Panc1 (cell line): ENCODE results near the gene ZBTB11. TPM values are rescaled to one million over a fixed set of nuclear protein-coding genes. Genes with fewer than 3 reads are reported as not detected.
"Not testable (repeated sequence)": the region's sequence is repeated elsewhere in the genome, so short reads cannot be mapped to it uniquely, and the experiment has no call there.

ENCODE experiments used
- ATAC-seq: fragments of 200-7000 bp; cut with Tn5 transposase; 2 replicates; pipeline ENCODE4 v1.9.1; 2020; ENCODE audit warnings: mild to moderate bottlenecking, moderate library complexity
- BruUV-seq: library from RNA; stranded (reverse); fragments of 400-500 nt; replicated peaks from 2 replicates; lab custom pipeline; 2021; lab: Mats Ljungman, UMichigan
- CTCF ChIA-PET: fragments of 300-600 bp; sonication (Branson Sonifier 250); formaldehyde crosslinking; loops from one replicate; lab custom pipeline; 2022; ENCODE audit warnings: antibody characterized with exemption; lab: Charles Lee
- POLR2A ChIA-PET: fragments of 300-600 bp; sonication (Branson Sonifier 250); formaldehyde crosslinking; loops from one replicate; lab custom pipeline; 2022; ENCODE audit warnings: antibody characterized with exemption; lab: Charles Lee
- DNase-seq: peaks from one replicate; pipeline ENCODE4 v3.0.0-alpha.2; 2010; ENCODE audit warnings: low read depth, low spot score
- H3K27ac ChIP-seq: 2 replicates; pipeline ENCODE4 v1.5.1; 2011; ENCODE audit warnings: mild to moderate bottlenecking, low read length, inconsistent platforms
- H3K27me3 ChIP-seq: fragments of 200-500 bp; sonication (Bioruptor generic); 2 replicates; pipeline ENCODE4 v1.6.0; 2014; ENCODE audit warnings: low read length, inconsistent platforms; ENCODE audit not compliant: control insufficient read depth, insufficient read depth
- H3K36me3 ChIP-seq: fragments of 200-500 bp; sonication (Bioruptor generic); 2 replicates; pipeline ENCODE4 v1.5.1; 2014; ENCODE audit warnings: inconsistent platforms, mild to moderate bottlenecking, low read length, moderate library complexity; ENCODE audit not compliant: control insufficient read depth, insufficient read depth
- H3K4me1 ChIP-seq: 2 replicates; pipeline ENCODE4 v1.5.1; 2011; ENCODE audit warnings: inconsistent platforms, mild to moderate bottlenecking, low read length, moderate library complexity; ENCODE audit not compliant: control insufficient read depth, insufficient read depth
- H3K4me3 ChIP-seq, 2 experiments: 2 replicates each; pipeline ENCODE4 v1.5.1; 2011 to 2012; ENCODE audit warnings: low read depth in 2 of 2, low read length in 2 of 2, mild to moderate bottlenecking in 2 of 2, inconsistent platforms in 1 of 2, moderate library complexity in 1 of 2
- H3K9me3 ChIP-seq: fragments of 200-500 bp; sonication (Bioruptor generic); 2 replicates; pipeline ENCODE4 v1.5.1; 2014; ENCODE audit warnings: low read depth, mild to moderate bottlenecking, inconsistent platforms, low read length, moderate library complexity; ENCODE audit not compliant: control insufficient read depth, insufficient read depth
- POLR2AphosphoS5 ChIP-seq: IDR thresholded peaks from 2 replicates; pipeline ENCODE4 v1.6.1; 2012; ENCODE audit warnings: mild to moderate bottlenecking, low read depth, low read length, moderate library complexity
- SIN3A ChIP-seq: IDR thresholded peaks from 2 replicates; pipeline ENCODE4 v1.6.1; 2012; ENCODE audit warnings: low read depth, mild to moderate bottlenecking, low read length, moderate library complexity, borderline replicate concordance; ENCODE audit not compliant: insufficient read depth
- TCF7L2 ChIP-seq: IDR thresholded peaks from 2 replicates; pipeline ENCODE4 v1.6.1; 2011; ENCODE audit warnings: mild to moderate bottlenecking, low read depth, low read length, inconsistent platforms
- in situ Hi-C: cut with HindIII; loops from 2 replicates; pipeline ENCODE4 v1.10.0; 2016; ENCODE audit warnings: low sequenced_read_pairs, low pct_unique_long_range_greater_than_20kb
- intact Hi-C: fragments of 100-400 bp; cut with micrococcal nuclease; formaldehyde crosslinking; loops from one replicate; pipeline ENCODE4 v1.10.0; 2022; ENCODE audit not compliant: unreplicated experiment
- total RNA-seq: library from RNA; stranded (reverse); gene quantifications from one replicate; pipeline ENCODE4 v1.2.1, GENCODE V29; 2021; ENCODE audit not compliant: unreplicated experiment
- TF ChIP-seq, protein P1 (sequence below), 2 experiments: IDR thresholded peaks; 2 replicates each; pipeline ENCODE4 v1.6.1; 2011 to 2012; ENCODE audit warnings: low read depth in 2 of 2, control low read depth in 1 of 2, low read length in 1 of 2, mild to moderate bottlenecking in 1 of 2, moderate library complexity in 1 of 2; ENCODE audit not compliant: insufficient read depth in 1 of 2
- TF ChIP-seq, protein P2 (sequence below): fragments of 450-650 bp; IDR thresholded peaks from 2 replicates; pipeline ENCODE4 v1.5.1; 2017; ENCODE audit warnings: mild to moderate bottlenecking

Gene ZBTB11
- total RNA-seq, 1 experiment from 2014 or later = 20.1 TPM

DNA sequence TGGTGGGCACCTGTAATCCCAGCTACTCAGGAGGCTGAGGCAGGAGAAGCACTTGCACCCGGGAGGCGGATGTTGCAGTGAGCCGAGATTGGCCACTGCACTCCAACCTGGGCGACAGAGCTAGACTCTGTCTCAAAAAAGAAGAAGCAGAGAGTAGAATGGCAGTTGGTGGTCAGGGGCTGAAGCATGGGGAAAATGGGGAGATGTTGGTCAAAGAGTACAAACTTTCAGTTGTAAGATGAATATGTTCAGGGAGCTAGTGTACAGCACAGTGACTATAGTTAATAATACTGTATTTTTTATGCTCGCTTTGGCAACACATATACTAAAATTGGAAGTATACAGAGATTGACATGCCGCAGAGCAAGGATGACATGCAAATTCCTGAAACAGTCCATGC lies 61.4 kb downstream of the ZBTB11 start:
- intact Hi-C loops (no loop called here), in situ Hi-C loops (no loop called here)
- Histone ChIP-seq H3K27me3 (no peaks in the 10 kb centered on the region), H3K9me3 (no peaks in the 10 kb centered on the region), H3K4me3 (no peak overlapping the region), H3K27ac (no peak overlapping the region), H3K36me3 (no peaks in the 10 kb centered on the region), H3K4me1 (no peaks in the 10 kb centered on the region)
- BruUV-seq = no TSS peak
- POLR2A ChIA-PET = interaction anchor here (0.6 kb wide), 2 partner anchors 24 to 34 kb away, joined by 3 read pairs; no protein-coding TSS in a partner anchor
- no peak for ATAC-seq
- no peak for DNase-seq
- CTCF ChIA-PET = no interaction called here
- TF ChIP-seq TCF7L2 (no peak), SIN3A (no peak), POLR2AphosphoS5 (no peak)
- TF ChIP-seq, protein P1, sequence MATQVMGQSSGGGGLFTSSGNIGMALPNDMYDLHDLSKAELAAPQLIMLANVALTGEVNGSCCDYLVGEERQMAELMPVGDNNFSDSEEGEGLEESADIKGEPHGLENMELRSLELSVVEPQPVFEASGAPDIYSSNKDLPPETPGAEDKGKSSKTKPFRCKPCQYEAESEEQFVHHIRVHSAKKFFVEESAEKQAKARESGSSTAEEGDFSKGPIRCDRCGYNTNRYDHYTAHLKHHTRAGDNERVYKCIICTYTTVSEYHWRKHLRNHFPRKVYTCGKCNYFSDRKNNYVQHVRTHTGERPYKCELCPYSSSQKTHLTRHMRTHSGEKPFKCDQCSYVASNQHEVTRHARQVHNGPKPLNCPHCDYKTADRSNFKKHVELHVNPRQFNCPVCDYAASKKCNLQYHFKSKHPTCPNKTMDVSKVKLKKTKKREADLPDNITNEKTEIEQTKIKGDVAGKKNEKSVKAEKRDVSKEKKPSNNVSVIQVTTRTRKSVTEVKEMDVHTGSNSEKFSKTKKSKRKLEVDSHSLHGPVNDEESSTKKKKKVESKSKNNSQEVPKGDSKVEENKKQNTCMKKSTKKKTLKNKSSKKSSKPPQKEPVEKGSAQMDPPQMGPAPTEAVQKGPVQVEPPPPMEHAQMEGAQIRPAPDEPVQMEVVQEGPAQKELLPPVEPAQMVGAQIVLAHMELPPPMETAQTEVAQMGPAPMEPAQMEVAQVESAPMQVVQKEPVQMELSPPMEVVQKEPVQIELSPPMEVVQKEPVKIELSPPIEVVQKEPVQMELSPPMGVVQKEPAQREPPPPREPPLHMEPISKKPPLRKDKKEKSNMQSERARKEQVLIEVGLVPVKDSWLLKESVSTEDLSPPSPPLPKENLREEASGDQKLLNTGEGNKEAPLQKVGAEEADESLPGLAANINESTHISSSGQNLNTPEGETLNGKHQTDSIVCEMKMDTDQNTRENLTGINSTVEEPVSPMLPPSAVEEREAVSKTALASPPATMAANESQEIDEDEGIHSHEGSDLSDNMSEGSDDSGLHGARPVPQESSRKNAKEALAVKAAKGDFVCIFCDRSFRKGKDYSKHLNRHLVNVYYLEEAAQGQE (IDR thresholded peaks at IDR 0.05; ENCODE audit: insufficient read depth in 1 of 2, low read depth in 2 of 2, low read length in 1 of 2) = no peak
- TF ChIP-seq, protein P2, sequence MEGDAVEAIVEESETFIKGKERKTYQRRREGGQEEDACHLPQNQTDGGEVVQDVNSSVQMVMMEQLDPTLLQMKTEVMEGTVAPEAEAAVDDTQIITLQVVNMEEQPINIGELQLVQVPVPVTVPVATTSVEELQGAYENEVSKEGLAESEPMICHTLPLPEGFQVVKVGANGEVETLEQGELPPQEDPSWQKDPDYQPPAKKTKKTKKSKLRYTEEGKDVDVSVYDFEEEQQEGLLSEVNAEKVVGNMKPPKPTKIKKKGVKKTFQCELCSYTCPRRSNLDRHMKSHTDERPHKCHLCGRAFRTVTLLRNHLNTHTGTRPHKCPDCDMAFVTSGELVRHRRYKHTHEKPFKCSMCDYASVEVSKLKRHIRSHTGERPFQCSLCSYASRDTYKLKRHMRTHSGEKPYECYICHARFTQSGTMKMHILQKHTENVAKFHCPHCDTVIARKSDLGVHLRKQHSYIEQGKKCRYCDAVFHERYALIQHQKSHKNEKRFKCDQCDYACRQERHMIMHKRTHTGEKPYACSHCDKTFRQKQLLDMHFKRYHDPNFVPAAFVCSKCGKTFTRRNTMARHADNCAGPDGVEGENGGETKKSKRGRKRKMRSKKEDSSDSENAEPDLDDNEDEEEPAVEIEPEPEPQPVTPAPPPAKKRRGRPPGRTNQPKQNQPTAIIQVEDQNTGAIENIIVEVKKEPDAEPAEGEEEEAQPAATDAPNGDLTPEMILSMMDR = no peak

DNA sequence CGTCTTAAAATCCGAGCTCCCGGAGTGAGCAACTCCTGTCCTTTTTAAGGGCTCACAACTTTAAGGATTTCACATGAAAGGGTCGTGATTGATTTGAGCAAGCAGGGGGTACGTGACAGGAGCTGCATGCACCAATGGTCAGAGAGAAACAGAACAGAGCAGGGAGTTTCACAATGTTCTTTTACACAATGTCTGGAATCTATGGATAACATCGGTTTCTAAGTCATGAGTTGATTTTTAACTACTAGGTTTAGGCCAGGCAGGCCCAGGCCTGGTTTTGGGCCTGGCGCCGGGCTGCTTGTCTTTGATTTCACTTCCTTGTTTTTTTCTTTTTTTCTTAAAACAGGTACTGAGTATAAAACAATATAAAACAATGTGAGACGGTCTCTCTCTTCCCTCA lies 63.9 kb downstream of the ZBTB11 start:
- H3K27ac ChIP-seq, in situ Hi-C loops, H3K4me1 ChIP-seq, H3K36me3 ChIP-seq, H3K27me3 ChIP-seq, ATAC-seq, H3K4me3 ChIP-seq, POLR2A ChIA-PET, intact Hi-C loops, DNase-seq, H3K9me3 ChIP-seq, BruUV-seq, CTCF ChIA-PET: not testable (repeated sequence)

DNA sequence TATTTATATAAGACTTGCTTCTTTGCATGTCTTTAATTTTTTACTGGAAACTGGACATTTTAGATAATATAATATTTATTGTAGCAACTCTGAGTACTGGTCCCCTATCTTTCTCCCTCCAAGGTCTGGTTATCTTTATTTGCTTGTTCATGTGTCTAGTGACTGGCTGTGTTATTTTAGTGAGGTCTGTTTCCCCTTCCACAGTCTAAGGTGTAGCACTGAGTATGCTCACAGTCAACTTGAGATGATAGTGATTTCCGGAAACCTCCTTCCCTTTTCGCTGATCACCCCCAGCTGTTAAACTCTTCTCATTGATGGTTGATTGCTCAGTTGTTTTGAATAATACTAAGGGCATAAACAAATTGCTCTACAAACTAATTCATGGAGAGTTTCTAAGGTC lies 65.9 kb downstream of the ZBTB11 start:
- in situ Hi-C loops (no loop called here), intact Hi-C loops (no loop called here)
- TF ChIP-seq TCF7L2 = no peak
- TF ChIP-seq SIN3A = no peak
- TF ChIP-seq, protein P1 (IDR thresholded peaks at IDR 0.05; ENCODE audit: insufficient read depth in 1 of 2, low read depth in 2 of 2, low read length in 1 of 2) = no peak
- no peak for TF ChIP-seq POLR2AphosphoS5
- TF ChIP-seq, protein P2 = no peak
- ChIA-PET CTCF (no interaction called here), POLR2A (interaction anchor here (0.7 kb wide), 1 partner anchor 94 kb away, joined by 3 read pairs; no protein-coding TSS in a partner anchor)
- no peaks in the 10 kb centered on the region for H3K9me3 ChIP-seq
- H3K36me3 ChIP-seq = no peaks in the 10 kb centered on the region
- DNase-seq = no peak
- no peaks in the 10 kb centered on the region for H3K27me3 ChIP-seq
- H3K4me1 ChIP-seq = no peaks in the 10 kb centered on the region
- no peak overlapping the region for H3K27ac ChIP-seq
- no peak for ATAC-seq
- BruUV-seq = no TSS peak
- H3K4me3 ChIP-seq = no peak overlapping the region

DNA sequence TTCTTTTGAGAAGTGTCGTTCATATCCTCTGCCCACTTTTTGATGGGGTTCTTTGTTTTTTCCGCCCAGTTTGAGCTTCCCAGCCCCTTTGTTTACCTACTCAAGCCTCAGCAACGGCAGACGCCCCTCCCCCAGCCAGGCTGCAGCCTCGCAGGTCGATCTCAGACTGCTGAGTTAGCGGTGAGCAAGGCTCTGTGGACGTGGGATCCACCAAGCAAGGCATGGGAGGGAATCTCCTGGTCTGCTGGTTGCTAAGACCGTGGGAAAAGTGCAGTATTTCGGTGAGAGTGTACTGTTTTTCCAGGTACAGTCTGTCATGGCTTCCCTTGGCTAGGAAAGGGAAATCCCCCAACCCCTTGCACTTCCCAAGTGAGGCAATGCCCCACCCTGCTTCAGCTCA lies 71.5 kb downstream of the ZBTB11 start:
- intact Hi-C loops, BruUV-seq, H3K4me3 ChIP-seq, CTCF ChIA-PET, H3K27me3 ChIP-seq, H3K27ac ChIP-seq, in situ Hi-C loops, ATAC-seq, H3K4me1 ChIP-seq, H3K9me3 ChIP-seq, DNase-seq, H3K36me3 ChIP-seq: not testable (repeated sequence)
- POLR2A ChIA-PET = interaction anchor here (0.5 kb wide), 1 partner anchor 53 kb away, joined by 9 read pairs; no protein-coding TSS in a partner anchor
